ENCODE data around the gene MIA2. TPM values are rescaled to one million over a fixed set of nuclear protein-coding genes. Genes with fewer than 3 reads are reported as not detected.

MIA2 gene
- total and polyA plus RNA-seq, 9 of the 15 experiments (the other 6 are each of a cell fraction or from before 2014, with no cell fraction given): 6.0 to 21.8 (median 12.8) TPM

DNA sequence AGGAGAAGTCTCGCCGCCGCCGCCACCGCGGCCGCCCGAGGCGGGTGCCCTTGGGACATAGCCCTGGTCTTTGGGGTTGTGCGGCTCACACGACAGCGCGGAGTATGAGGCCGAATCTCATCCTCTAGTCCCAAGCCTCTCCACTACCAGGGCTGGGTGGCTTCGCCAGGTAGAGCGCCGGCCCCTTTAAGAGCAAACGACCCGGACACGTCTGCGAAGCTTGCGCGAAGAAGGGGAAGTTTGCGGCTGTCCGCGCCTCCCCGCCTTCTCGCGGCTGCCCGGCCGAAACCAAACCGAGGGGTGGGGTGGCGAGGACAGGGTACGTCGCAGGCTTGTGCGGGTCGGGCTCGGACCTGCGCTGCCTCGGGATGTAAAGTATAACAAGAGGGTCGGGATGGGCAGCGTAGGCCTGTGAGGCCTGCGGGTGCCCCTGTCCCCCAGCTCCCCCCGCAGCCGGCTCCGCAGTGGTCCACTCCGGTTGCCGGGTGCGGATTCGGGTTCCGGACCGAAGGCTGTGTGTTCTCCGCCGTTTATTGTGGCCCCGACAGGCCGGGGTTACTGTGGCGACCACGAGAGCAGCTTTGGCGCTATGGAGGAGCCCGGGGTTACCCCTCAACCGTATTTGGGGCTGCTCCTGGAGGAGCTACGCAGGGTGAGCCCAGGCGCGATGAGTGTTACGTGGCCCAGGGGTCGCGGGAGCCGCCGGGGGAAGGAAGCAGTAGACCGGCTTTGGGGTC lies 33.3 kb downstream of the MIA2 start (continued):
- TF ChIP-seq, protein P1, sequence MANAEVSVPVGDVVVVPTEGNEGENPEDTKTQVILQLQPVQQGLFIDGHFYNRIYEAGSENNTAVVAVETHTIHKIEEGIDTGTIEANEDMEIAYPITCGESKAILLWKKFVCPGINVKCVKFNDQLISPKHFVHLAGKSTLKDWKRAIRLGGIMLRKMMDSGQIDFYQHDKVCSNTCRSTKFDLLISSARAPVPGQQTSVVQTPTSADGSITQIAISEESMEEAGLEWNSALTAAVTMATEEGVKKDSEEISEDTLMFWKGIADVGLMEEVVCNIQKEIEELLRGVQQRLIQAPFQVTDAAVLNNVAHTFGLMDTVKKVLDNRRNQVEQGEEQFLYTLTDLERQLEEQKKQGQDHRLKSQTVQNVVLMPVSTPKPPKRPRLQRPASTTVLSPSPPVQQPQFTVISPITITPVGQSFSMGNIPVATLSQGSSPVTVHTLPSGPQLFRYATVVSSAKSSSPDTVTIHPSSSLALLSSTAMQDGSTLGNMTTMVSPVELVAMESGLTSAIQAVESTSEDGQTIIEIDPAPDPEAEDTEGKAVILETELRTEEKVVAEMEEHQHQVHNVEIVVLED (CRISPR knock-in tag; IDR thresholded peaks at IDR 0.05): peak; percentile 45; the same call in 1 of the 2 replicates
- no peak for TF ChIP-seq NFE2 (IDR thresholded peaks at IDR 0.05; ENCODE audit: low read depth)
- no peak for TF ChIP-seq ZNF318 (IDR thresholded peaks at IDR 0.05; ENCODE audit: borderline replicate concordance in 1 of 2, low read depth in 1 of 2)
- no peak for TF ChIP-seq HEY1 (CRISPR knock-in tag; IDR thresholded peaks at IDR 0.05; ENCODE audit: borderline replicate concordance)
- TF ChIP-seq NCOA2 (IDR thresholded peaks at IDR 0.05; ENCODE audit: partially characterized antibody in 2 of 2): no peak
- no peak for TF ChIP-seq RBM34 (IDR thresholded peaks at IDR 0.05; ENCODE audit: borderline replicate concordance, insufficient read depth, low read length)
- TF ChIP-seq TRIM24 (IDR thresholded peaks at IDR 0.05): peak in 1 of 2 experiments; percentile 10; a peak in 1 of 4 replicates
- TF ChIP-seq HMGXB4 (CRISPR knock-in tag; IDR thresholded peaks at IDR 0.05): no peak
- no peak for TF ChIP-seq EWSR1 (IDR thresholded peaks at IDR 0.05; ENCODE audit: borderline replicate concordance, low read depth, partially characterized antibody)
- TF ChIP-seq, protein P2, sequence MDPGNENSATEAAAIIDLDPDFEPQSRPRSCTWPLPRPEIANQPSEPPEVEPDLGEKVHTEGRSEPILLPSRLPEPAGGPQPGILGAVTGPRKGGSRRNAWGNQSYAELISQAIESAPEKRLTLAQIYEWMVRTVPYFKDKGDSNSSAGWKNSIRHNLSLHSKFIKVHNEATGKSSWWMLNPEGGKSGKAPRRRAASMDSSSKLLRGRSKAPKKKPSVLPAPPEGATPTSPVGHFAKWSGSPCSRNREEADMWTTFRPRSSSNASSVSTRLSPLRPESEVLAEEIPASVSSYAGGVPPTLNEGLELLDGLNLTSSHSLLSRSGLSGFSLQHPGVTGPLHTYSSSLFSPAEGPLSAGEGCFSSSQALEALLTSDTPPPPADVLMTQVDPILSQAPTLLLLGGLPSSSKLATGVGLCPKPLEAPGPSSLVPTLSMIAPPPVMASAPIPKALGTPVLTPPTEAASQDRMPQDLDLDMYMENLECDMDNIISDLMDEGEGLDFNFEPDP (CRISPR knock-in tag; IDR thresholded peaks at IDR 0.05): no peak
- 0 out of 2 replicates have a peak, but pooled peaks have one; percentile 13 for TF ChIP-seq PKNOX1 (IDR thresholded peaks at IDR 0.05)
- TF ChIP-seq ZBED1 (IDR thresholded peaks at IDR 0.05): no peak
- no peak for TF ChIP-seq RNF2 (IDR thresholded peaks at IDR 0.05)
